Mesenchymal stem cell (in vitro differentiated cells and primary cell): ENCODE data around the gene ZNF628. TPM values are rescaled to one million over a fixed set of nuclear protein-coding genes. Genes with fewer than 3 reads are reported as not detected.

Experiments used
- DNase-seq: peaks from one replicate; pipeline ENCODE4 v3.0.0-alpha.2; 2013
- H2AFZ ChIP-seq: one replicate; pipeline ENCODE4 v1.6.1; 2013; ENCODE audit warnings: low read depth, mild to moderate bottlenecking, control low read depth, inconsistent platforms, low read length, moderate library complexity
- H2AK5ac ChIP-seq: 2 replicates; pipeline ENCODE4 v1.6.1; 2013; ENCODE audit warnings: low read length, moderate library complexity, mild to moderate bottlenecking, inconsistent platforms; ENCODE audit not compliant: severe bottlenecking
- H2BK120ac ChIP-seq: one replicate; pipeline ENCODE4 v1.6.1; 2013; ENCODE audit warnings: low read depth, mild to moderate bottlenecking, inconsistent platforms, low read length, moderate library complexity
- H2BK12ac ChIP-seq, 2 experiments: one replicate each; pipeline ENCODE4 v1.6.1; 2013; ENCODE audit warnings: inconsistent platforms in 2 of 2, low read length in 2 of 2, mild to moderate bottlenecking in 2 of 2, moderate library complexity in 2 of 2, control low read depth in 1 of 2
- H2BK15ac ChIP-seq: one replicate; pipeline ENCODE4 v1.6.1; 2013; ENCODE audit warnings: mild to moderate bottlenecking, low read depth, inconsistent platforms; ENCODE audit not compliant: poor library complexity, severe bottlenecking
- H2BK5ac ChIP-seq: 2 replicates; pipeline ENCODE4 v1.6.1; 2013; ENCODE audit warnings: low read depth, mild to moderate bottlenecking, low read length, control low read depth, inconsistent platforms; ENCODE audit not compliant: poor library complexity, severe bottlenecking
- H3K14ac ChIP-seq, 2 experiments: one replicate each; pipeline ENCODE4 v1.6.1; 2013; ENCODE audit warnings: inconsistent platforms in 2 of 2, low read length in 2 of 2, control low read depth in 1 of 2, mild to moderate bottlenecking in 1 of 2, moderate library complexity in 1 of 2
- H3K18ac ChIP-seq, 2 experiments: one replicate each; pipeline ENCODE4 v1.6.1; 2013; ENCODE audit warnings: inconsistent platforms in 2 of 2, low read length in 2 of 2, control low read depth in 1 of 2, low read depth in 1 of 2, mild to moderate bottlenecking in 1 of 2
- H3K23ac ChIP-seq, 2 experiments: one replicate each; pipeline ENCODE4 v1.6.1; 2013; ENCODE audit warnings: inconsistent platforms in 2 of 2, low read length in 2 of 2, mild to moderate bottlenecking in 2 of 2, moderate library complexity in 2 of 2, control low read depth in 1 of 2
- H3K27ac ChIP-seq: 2 replicates; pipeline ENCODE4 v1.5.1; 2013; ENCODE audit warnings: mild to moderate bottlenecking, moderate library complexity, low read length, control low read depth, inconsistent platforms; ENCODE audit not compliant: poor library complexity, severe bottlenecking
- H3K27me3 ChIP-seq, 2 experiments: 2 replicates each; pipeline versions ENCODE4 v1.6.1 to v1.7.0; 2013; ENCODE audit warnings: low read length in 2 of 2, mild to moderate bottlenecking in 2 of 2, moderate library complexity in 2 of 2, control low read depth in 1 of 2, inconsistent platforms in 1 of 2; ENCODE audit not compliant: control insufficient read depth in 1 of 2, insufficient read depth in 1 of 2
- H3K36me3 ChIP-seq, 2 experiments: 2 replicates each; pipeline versions ENCODE4 v1.6.1 to v1.7.0; 2013; ENCODE audit warnings: low read length in 2 of 2, control low read depth in 1 of 2, inconsistent platforms in 1 of 2, low read depth in 1 of 2, mild to moderate bottlenecking in 1 of 2; ENCODE audit not compliant: insufficient read depth in 2 of 2, control insufficient read depth in 1 of 2
- H3K4ac ChIP-seq, 2 experiments: one replicate each; pipeline ENCODE4 v1.6.1; 2013; ENCODE audit warnings: inconsistent platforms in 2 of 2, low read length in 2 of 2, mild to moderate bottlenecking in 2 of 2, moderate library complexity in 2 of 2, control low read depth in 1 of 2, low read depth in 1 of 2
- H3K4me1 ChIP-seq: 2 replicates; pipeline ENCODE4 v1.6.1; 2013; ENCODE audit warnings: low read depth, low read length, control low read depth; ENCODE audit not compliant: control insufficient read depth, insufficient read depth
- H3K4me2 ChIP-seq: 2 replicates; pipeline ENCODE4 v1.6.1; 2013; ENCODE audit warnings: low read length, mild to moderate bottlenecking, inconsistent platforms; ENCODE audit not compliant: poor library complexity, severe bottlenecking
- H3K4me3 ChIP-seq, 2 experiments: 2 replicates each; pipeline versions ENCODE4 v1.5.1 to v1.7.0; 2013; ENCODE audit warnings: low read length in 2 of 2, mild to moderate bottlenecking in 2 of 2, control low read depth in 1 of 2, low read depth in 1 of 2; ENCODE audit not compliant: insufficient read depth in 1 of 2
- H3K79me1 ChIP-seq: replicated peaks from 2 replicates; pipeline ENCODE4 v1.6.1; 2013; ENCODE audit warnings: mild to moderate bottlenecking, control low read depth, low read length, inconsistent platforms; ENCODE audit not compliant: poor library complexity, severe bottlenecking
- H3K9ac ChIP-seq: 2 replicates; pipeline ENCODE4 v1.7.0; 2013; ENCODE audit warnings: mild to moderate bottlenecking, low read length, moderate library complexity
- H3K9me3 ChIP-seq: 2 replicates; pipeline ENCODE4 v1.7.0; 2013; ENCODE audit warnings: mild to moderate bottlenecking, low read length; ENCODE audit not compliant: control insufficient read depth
- H4K8ac ChIP-seq: one replicate; pipeline ENCODE4 v1.6.1; 2013; ENCODE audit warnings: inconsistent platforms, mild to moderate bottlenecking, low read length, moderate library complexity
- H4K91ac ChIP-seq: one replicate; pipeline ENCODE4 v1.6.1; 2013; ENCODE audit warnings: mild to moderate bottlenecking, low read length, inconsistent platforms
- WGBS: methylation state at CpG from one replicate; pipeline ENCODE4 v1.1.7; 2013; ENCODE audit warnings: mixed read lengths; 5-methylcytosine and 5-hydroxymethylcytosine counted together
- polyA plus RNA-seq, 2 experiments: library from polyadenylated mRNA; stranded (reverse); fragments of 200-250 nt; gene quantifications; one replicate each; pipeline ENCODE4 v1.2.3, GENCODE V29; 2013

ZNF628 gene
- 7.0 TPM for polyA plus RNA-seq (2013, experiment 1 of 2)
- 6.6 TPM for polyA plus RNA-seq (2013, experiment 2 of 2)

- Histone ChIP-seq H3K4me3 (peak within 1 kb of the TSS; percentile 66 to 82), H3K4me2 (peak within 1 kb of the TSS; percentile 68), H2BK5ac (peak within 1 kb of the TSS; percentile 80), H2AK5ac (peak within 1 kb of the TSS; percentile 99), H3K4ac (peak within 1 kb of the TSS; percentile 35 to 50), H2BK120ac (peak within 1 kb of the TSS; percentile 97), H3K18ac (peak within 1 kb of the TSS; percentile 76 to 78), H2BK15ac (peak within 1 kb of the TSS; percentile 96), H3K27ac (peak within 1 kb of the TSS; percentile 96), H3K14ac (peak within 1 kb of the TSS in 1 of 2 experiments; percentile 63), H4K8ac (peak within 1 kb of the TSS; percentile 98), H2BK12ac (peak within 1 kb of the TSS in 1 of 2 experiments; percentile 42), H2AFZ (peak within 1 kb of the TSS; percentile 90), H3K27me3 (no peaks in the 10 kb centered on the region), H4K91ac (peak within 1 kb of the TSS; percentile 76), H3K9me3 (no peaks in the 10 kb centered on the region), H3K79me1 (peaks cover 13% of the 10 kb centered on the region), H3K36me3 (peaks cover 0 to 22% of the 10 kb centered on the region in 2 experiments), H3K9ac (peak within 1 kb of the TSS; percentile 82), H3K4me1 (peaks cover 61% of the 10 kb centered on the region), H3K23ac (no peak within 1 kb of the TSS)
- DNase-seq = peak; percentile 98
- WGBS = 4% methylated on average over 39 of the region's 61 CpGs
Measured at GRCh38 chr19:55476100-55476775, at the start of gene ZNF628. ZNF628 (plus strand) TSS chr19:55476617; CDS start chr19:55479911, 3,294 bp downstream.

- no peak for DNase-seq
- H3K27me3 ChIP-seq = peaks cover 4 to 64% of the 10 kb centered on the region in 2 experiments
- 67% methylated on average over 1 of the region's 1 CpG for WGBS
Measured at GRCh38 chr19:55431183-55431582, 45.2 kb upstream of the ZNF628 start.

GRCh38 chr19:55432241-55432959, 44.0 kb upstream of the ZNF628 start:
- H3K27ac ChIP-seq = no peak overlapping the region
- no peak overlapping the region for H3K4me2 ChIP-seq
- peaks cover 5% of the 10 kb centered on the region for H3K9me3 ChIP-seq
- no peaks in the 10 kb centered on the region for H3K79me1 ChIP-seq
- no peak for DNase-seq
- no peak overlapping the region for H3K9ac ChIP-seq
- no peak overlapping the region for H3K18ac ChIP-seq
- H2BK5ac ChIP-seq = no peak overlapping the region
- H4K8ac ChIP-seq = no peak overlapping the region
- H3K23ac ChIP-seq = no peak overlapping the region
- peaks cover 6% of the 10 kb centered on the region for H3K4me1 ChIP-seq
- H2BK12ac ChIP-seq = no peak overlapping the region
- H3K27me3 ChIP-seq = peaks cover 4 to 66% of the 10 kb centered on the region in 2 experiments
- no peak overlapping the region for H3K4me3 ChIP-seq
- H4K91ac ChIP-seq = no peak overlapping the region
- no peak overlapping the region for H2AFZ ChIP-seq
- 81% methylated on average over 14 of the region's 14 CpGs for WGBS
- no peak overlapping the region for H2BK120ac ChIP-seq
- H3K4ac ChIP-seq = no peak overlapping the region
- H3K36me3 ChIP-seq = no peaks in the 10 kb centered on the region
- no peak overlapping the region for H2AK5ac ChIP-seq
- no peak overlapping the region for H2BK15ac ChIP-seq
- no peak overlapping the region for H3K14ac ChIP-seq

More at GRCh38 chr19:55431183-55431582, 45.2 kb upstream of the ZNF628 start:
- H3K18ac ChIP-seq = no peak overlapping the region
- H4K91ac ChIP-seq = no peak overlapping the region
- no peak overlapping the region for H2BK12ac ChIP-seq
- peaks cover 6% of the 10 kb centered on the region for H3K4me1 ChIP-seq
- H3K4me2 ChIP-seq = no peak overlapping the region
- no peak overlapping the region for H3K9ac ChIP-seq
- peaks cover 5% of the 10 kb centered on the region for H3K9me3 ChIP-seq
- H3K4ac ChIP-seq = no peak overlapping the region
- H2BK120ac ChIP-seq = no peak overlapping the region
- no peak overlapping the region for H3K4me3 ChIP-seq
- no peaks in the 10 kb centered on the region for H3K36me3 ChIP-seq
- no peak overlapping the region for H2AFZ ChIP-seq
- H2BK15ac ChIP-seq = no peak overlapping the region
- no peaks in the 10 kb centered on the region for H3K79me1 ChIP-seq
- no peak overlapping the region for H4K8ac ChIP-seq
- H3K27ac ChIP-seq = no peak overlapping the region
- H3K23ac ChIP-seq = no peak overlapping the region
- H3K14ac ChIP-seq = no peak overlapping the region
- no peak overlapping the region for H2AK5ac ChIP-seq
- H2BK5ac ChIP-seq = no peak overlapping the region

GRCh38 chr19:55433292-55433691, 43.1 kb upstream of the ZNF628 start:
- Histone ChIP-seq H3K4me1 (peaks cover 9% of the 10 kb centered on the region), H2BK12ac (no peak overlapping the region), H3K18ac (no peak overlapping the region), H3K4me2 (no peak overlapping the region), H2BK120ac (no peak overlapping the region), H3K4ac (no peak overlapping the region), H3K27ac (no peak overlapping the region), H3K36me3 (no peaks in the 10 kb centered on the region), H2BK15ac (no peak overlapping the region), H3K14ac (no peak overlapping the region), H3K23ac (no peak overlapping the region), H2AFZ (no peak overlapping the region), H3K27me3 (peaks cover 5 to 70% of the 10 kb centered on the region in 2 experiments), H3K9ac (no peak overlapping the region), H3K4me3 (no peak overlapping the region), H2AK5ac (no peak overlapping the region), H3K9me3 (peaks cover 5% of the 10 kb centered on the region), H2BK5ac (no peak overlapping the region), H4K91ac (no peak overlapping the region), H3K79me1 (no peaks in the 10 kb centered on the region), H4K8ac (no peak overlapping the region)
- no peak for DNase-seq
- WGBS = 92% methylated on average over 48 of the region's 48 CpGs
